NB4 (cell line): ENCODE data around the gene RPL37A.

Experiments used
- DNase-seq: peaks from one replicate; pipeline ENCODE4 v3.0.0; 2010; ENCODE audit warnings: low read depth
- H3K4me3 ChIP-seq: one replicate; pipeline ENCODE4 v1.5.1; 2011; ENCODE audit warnings: mild to moderate bottlenecking, low read depth, low read length, moderate library complexity
- MYC ChIP-seq: IDR thresholded peaks from 2 replicates; pipeline ENCODE4 v1.6.1; 2011; ENCODE audit warnings: low read depth, low read length
- POLR2A ChIP-seq: IDR thresholded peaks from 2 replicates; pipeline ENCODE4 v1.6.1; 2011; ENCODE audit warnings: mild to moderate bottlenecking; ENCODE audit not compliant: insufficient read length; ENCODE audit errors: extremely low read depth
- TF ChIP-seq, protein P1 (sequence below): IDR thresholded peaks from one replicate; pipeline ENCODE4 v1.5.1; 2012; ENCODE audit warnings: low read depth, low read length
- TF ChIP-seq, protein P2 (sequence below): IDR thresholded peaks from 2 replicates; pipeline ENCODE4 v1.6.1; 2011; ENCODE audit warnings: low read depth, low read length

The RPL37A gene

DNA sequence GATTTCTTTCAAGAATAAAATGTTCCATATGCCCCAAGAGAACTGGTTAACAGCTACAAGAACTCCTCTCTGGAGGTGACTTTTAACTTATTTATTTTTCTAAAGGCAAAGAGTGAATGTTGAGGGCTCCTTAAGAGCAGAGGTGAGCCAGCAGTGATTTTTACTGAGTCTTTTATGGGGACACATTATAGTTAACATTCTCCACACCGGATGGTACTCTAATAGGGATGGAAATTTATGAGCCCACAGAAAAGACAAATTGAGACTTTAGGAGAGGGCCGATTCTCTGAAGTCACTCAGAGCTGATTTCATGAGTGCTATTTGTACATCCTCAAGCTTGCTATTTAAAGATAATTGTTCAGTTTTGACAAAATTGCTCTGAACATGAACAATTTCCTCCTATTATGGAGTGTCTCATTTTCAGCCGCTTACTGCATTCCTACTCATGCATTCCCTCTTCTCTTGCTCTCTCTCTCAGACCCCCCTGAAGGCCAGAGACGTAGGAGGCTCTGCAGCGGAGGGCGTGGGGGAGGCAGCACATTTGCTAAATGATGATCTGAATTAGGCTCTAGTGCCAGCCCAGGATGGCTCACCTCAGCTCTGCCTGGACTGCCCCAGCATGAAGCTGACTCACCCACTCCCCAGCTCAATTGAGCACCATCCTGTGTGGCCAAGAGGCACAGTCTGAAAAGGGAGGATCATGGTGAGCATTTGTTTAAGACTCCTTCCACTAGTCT is 5.9 kb upstream of the RPL37A start:
- no peak overlapping the region for H3K4me3 ChIP-seq
- TF ChIP-seq, protein P1, sequence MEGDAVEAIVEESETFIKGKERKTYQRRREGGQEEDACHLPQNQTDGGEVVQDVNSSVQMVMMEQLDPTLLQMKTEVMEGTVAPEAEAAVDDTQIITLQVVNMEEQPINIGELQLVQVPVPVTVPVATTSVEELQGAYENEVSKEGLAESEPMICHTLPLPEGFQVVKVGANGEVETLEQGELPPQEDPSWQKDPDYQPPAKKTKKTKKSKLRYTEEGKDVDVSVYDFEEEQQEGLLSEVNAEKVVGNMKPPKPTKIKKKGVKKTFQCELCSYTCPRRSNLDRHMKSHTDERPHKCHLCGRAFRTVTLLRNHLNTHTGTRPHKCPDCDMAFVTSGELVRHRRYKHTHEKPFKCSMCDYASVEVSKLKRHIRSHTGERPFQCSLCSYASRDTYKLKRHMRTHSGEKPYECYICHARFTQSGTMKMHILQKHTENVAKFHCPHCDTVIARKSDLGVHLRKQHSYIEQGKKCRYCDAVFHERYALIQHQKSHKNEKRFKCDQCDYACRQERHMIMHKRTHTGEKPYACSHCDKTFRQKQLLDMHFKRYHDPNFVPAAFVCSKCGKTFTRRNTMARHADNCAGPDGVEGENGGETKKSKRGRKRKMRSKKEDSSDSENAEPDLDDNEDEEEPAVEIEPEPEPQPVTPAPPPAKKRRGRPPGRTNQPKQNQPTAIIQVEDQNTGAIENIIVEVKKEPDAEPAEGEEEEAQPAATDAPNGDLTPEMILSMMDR: no peak
- TF ChIP-seq, protein P2, sequence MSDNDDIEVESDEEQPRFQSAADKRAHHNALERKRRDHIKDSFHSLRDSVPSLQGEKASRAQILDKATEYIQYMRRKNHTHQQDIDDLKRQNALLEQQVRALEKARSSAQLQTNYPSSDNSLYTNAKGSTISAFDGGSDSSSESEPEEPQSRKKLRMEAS: no peak; the same call in 1 of the 2 replicates
- TF ChIP-seq POLR2A (no peak), MYC (no peak)
- DNase-seq: peak; percentile 92

DNA sequence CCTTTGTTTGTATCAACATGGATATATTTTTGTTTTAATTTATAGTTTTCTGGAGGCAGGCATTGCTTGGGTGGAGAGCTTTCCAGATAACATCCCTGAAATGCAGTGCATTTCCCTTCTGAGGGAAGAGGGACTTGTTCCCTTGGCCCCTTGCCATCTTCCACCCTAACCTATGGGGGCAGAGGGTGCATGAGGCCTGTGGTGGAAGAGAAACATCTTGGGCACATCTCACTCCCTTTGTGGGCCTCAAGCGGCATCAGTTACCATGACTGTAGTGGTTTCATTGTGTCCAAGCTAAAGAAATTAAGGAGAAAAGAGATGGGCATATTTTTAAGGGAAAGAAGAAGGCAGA is 5.3 kb upstream of the RPL37A start:
- no peak for TF ChIP-seq MYC
- no peak for TF ChIP-seq POLR2A
- TF ChIP-seq, protein P1: no peak
- TF ChIP-seq, protein P2: no peak
- DNase-seq: peak; percentile 58
- no peak overlapping the region for H3K4me3 ChIP-seq

DNA sequence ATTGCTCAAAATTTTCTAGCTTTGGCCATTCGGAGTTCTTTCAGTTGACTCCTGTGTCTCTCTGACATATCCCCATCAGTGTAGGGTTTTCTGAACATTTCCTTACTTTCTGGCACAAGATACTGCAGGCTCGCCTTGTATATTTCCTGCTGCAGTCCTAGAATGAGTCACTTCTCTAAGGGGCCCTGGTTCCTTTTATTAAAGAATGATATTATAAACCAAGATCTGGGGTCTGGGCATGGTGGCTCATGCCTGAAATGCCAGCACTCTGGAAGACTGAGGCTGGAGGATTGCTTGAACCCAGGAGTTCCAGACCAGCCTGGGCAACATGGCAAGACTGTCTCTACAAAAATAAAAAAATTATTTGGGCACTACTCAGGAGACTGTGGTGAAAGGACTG is 3.0 kb upstream of the RPL37A start:
- peak overlapping the region; percentile 4 for H3K4me3 ChIP-seq
- TF ChIP-seq, protein P1: no peak
- TF ChIP-seq POLR2A (no peak), MYC (no peak)
- TF ChIP-seq, protein P2: no peak; the same call in 1 of the 2 replicates
- DNase-seq: peak; percentile 74

GRCh38 chr2:216497382-216498069 is 1.1 kb upstream of the RPL37A start:
- H3K4me3 ChIP-seq: peak overlapping the region; percentile 86
- DNase-seq: no peak
- TF ChIP-seq, protein P2: no peak
- TF ChIP-seq MYC (no peak), POLR2A (no peak)
- TF ChIP-seq, protein P1: no peak

DNA sequence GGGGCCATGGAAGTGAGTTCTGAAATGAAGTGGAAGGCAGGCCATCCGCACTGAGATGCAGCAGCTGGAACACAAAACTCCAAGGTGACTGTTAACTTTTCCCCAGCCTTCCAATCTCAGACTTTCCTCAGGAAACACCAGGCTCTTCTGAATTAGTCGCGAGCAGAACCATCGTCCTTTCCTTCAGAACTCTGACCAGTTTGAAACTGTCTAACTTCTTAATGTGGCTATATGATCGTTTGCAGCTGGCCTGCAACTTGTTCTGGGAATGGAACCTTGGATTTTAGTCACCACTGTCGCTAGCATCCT is 620 bp upstream of the RPL37A start:
- peak overlapping the region; percentile 86 for H3K4me3 ChIP-seq
- TF ChIP-seq, protein P2: no peak
- TF ChIP-seq MYC (no peak), POLR2A (no peak)
- TF ChIP-seq, protein P1: no peak
- DNase-seq: no peak
